IPS-18a (cell line): Measurements from ENCODE around the gene MAGEA3.
"Not testable (repeated sequence)": the region's sequence is repeated elsewhere in the genome, so short reads cannot be mapped to it uniquely, and the experiment has no call there.

ENCODE experiments used
- H3K27ac ChIP-seq: one replicate; pipeline ENCODE4 v1.5.1; 2013; ENCODE audit warnings: low read length
- H3K27me3 ChIP-seq: one replicate; pipeline ENCODE4 v1.6.1; 2013; ENCODE audit warnings: mild to moderate bottlenecking, low read length; ENCODE audit not compliant: control insufficient read depth, insufficient read depth
- H3K36me3 ChIP-seq: one replicate; pipeline ENCODE4 v1.6.1; 2013; ENCODE audit warnings: low read depth, low read length; ENCODE audit not compliant: control insufficient read depth
- H3K4me1 ChIP-seq: one replicate; pipeline ENCODE4 v1.6.1; 2013; ENCODE audit warnings: low read depth, low read length; ENCODE audit not compliant: control insufficient read depth
- H3K4me3 ChIP-seq: one replicate; pipeline ENCODE4 v1.5.1; 2013; ENCODE audit warnings: low read length
- H3K9ac ChIP-seq: one replicate; pipeline ENCODE4 v1.6.1; 2013; ENCODE audit warnings: mild to moderate bottlenecking, low read length, moderate library complexity
- H3K9me3 ChIP-seq: one replicate; pipeline ENCODE4 v1.6.1; 2013; ENCODE audit warnings: low read depth, low read length; ENCODE audit not compliant: control insufficient read depth

The MAGEA3 gene

GRCh38 chrX:152706500-152706899 lies 7.9 kb downstream of the MAGEA3 start:
- not testable (repeated sequence) for H3K27ac ChIP-seq, H3K4me1 ChIP-seq, H3K36me3 ChIP-seq

GRCh38 chrX:152709173-152709572 lies 10.6 kb downstream of the MAGEA3 start, which contains the start of gene CSAG2:
Gene CSAG2 (minus strand): TSS chrX:152709273. CDS start chrX:152709112, 161 bp downstream.
- H3K36me3 ChIP-seq, H3K4me1 ChIP-seq, H3K4me3 ChIP-seq, H3K27me3 ChIP-seq, H3K9me3 ChIP-seq, H3K9ac ChIP-seq, H3K27ac ChIP-seq: not testable (repeated sequence)

More at GRCh38 chrX:152706500-152706899, 7.9 kb downstream of the MAGEA3 start:
- not testable (repeated sequence) for H3K9me3 ChIP-seq, H3K27me3 ChIP-seq, H3K9ac ChIP-seq, H3K4me3 ChIP-seq

GRCh38 chrX:152713195-152713594 lies 14.6 kb downstream of the MAGEA3 start:
- H3K36me3 ChIP-seq, H3K4me3 ChIP-seq, H3K4me1 ChIP-seq, H3K27ac ChIP-seq, H3K9me3 ChIP-seq, H3K9ac ChIP-seq, H3K27me3 ChIP-seq: not testable (repeated sequence)

- H3K27me3 ChIP-seq, H3K9me3 ChIP-seq, H3K36me3 ChIP-seq, H3K27ac ChIP-seq, H3K4me1 ChIP-seq, H3K4me3 ChIP-seq, H3K9ac ChIP-seq: not testable (repeated sequence)
Measured at GRCh38 chrX:152713815-152714787, 15.5 kb downstream of the MAGEA3 start, which contains the start of gene MAGEA2B. Gene MAGEA2B (plus strand): TSS chrX:152714628. CDS start chrX:152717107, 2,479 bp downstream.

DNA sequence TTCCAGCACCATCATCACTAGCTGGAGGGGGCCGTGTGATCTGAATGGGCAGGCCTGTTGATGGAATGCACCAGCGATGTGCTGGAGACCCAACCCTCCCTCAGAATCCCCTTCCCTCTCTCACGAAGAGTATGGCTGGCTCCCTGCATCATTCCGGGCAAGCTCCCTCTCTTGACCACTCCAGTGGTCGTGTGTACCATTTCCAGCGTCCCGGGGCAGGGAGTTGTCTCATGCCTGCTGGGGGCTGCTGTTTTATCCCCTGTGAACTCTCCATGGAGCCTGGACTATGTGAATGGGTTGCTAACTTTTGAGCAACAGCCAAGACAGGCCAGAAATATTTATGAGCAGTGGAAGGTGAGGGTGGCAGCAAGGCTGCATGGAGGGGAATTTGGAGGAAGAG lies 26.8 kb downstream of the MAGEA3 start:
- Histone ChIP-seq H3K4me3 (no peak overlapping the region), H3K9ac (no peak overlapping the region)

GRCh38 chrX:152733261-152733975 lies 34.8 kb downstream of the MAGEA3 start, which contains the start of the genes CSAG1 and MAGEA12:
Gene CSAG1 (minus strand): TSS chrX:152733721. CDS start chrX:152732460, 1,261 bp downstream.
Gene MAGEA12 (plus strand): TSS chrX:152733757. CDS start chrX:152736162, 2,405 bp downstream.
- H3K4me3 ChIP-seq: no peak within 1 kb of the TSS
- H3K27me3 ChIP-seq: no peaks in the 10 kb centered on the region
- no peak within 1 kb of the TSS for H3K27ac ChIP-seq
- H3K9me3 ChIP-seq: peaks cover 1% of the 10 kb centered on the region
- no peak within 1 kb of the TSS for H3K9ac ChIP-seq
- H3K36me3 ChIP-seq: no peaks in the 10 kb centered on the region
- no peaks in the 10 kb centered on the region for H3K4me1 ChIP-seq

More for the DNA sequence above, 26.8 kb downstream of the MAGEA3 start:
- Histone ChIP-seq H3K4me1 (no peaks in the 10 kb centered on the region), H3K36me3 (no peaks in the 10 kb centered on the region), H3K27me3 (no peaks in the 10 kb centered on the region), H3K27ac (no peak overlapping the region), H3K9me3 (peaks cover 12% of the 10 kb centered on the region)

- H3K9me3 ChIP-seq, H3K27me3 ChIP-seq, H3K4me3 ChIP-seq, H3K27ac ChIP-seq, H3K4me1 ChIP-seq, H3K36me3 ChIP-seq, H3K9ac ChIP-seq: not testable (repeated sequence)
Measured at GRCh38 chrX:152734143-152734858, 35.7 kb downstream of the MAGEA3 start.

DNA sequence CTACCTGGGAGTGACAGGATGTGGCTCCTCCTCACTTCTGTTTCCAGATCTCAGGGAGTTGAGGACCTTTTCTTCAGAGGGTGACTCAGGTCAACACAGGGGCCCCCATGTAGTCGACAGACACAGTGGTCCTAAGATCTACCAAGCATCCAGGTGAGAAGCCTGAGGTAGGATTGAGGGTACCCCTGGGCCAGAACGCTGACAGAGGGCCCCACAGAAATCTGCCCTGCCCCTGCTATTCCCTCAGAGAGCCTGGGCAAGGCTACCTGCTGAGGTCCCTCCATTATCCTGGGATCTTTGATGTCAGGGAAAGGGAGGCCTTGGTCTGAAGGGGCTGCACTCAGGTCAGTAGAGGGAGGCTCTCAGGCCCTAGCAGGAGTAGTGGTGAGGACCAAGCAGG lies 36.5 kb downstream of the MAGEA3 start:
- H3K27ac ChIP-seq: no peak overlapping the region
- H3K9ac ChIP-seq: no peak overlapping the region
- H3K36me3 ChIP-seq: no peaks in the 10 kb centered on the region
- no peaks in the 10 kb centered on the region for H3K4me1 ChIP-seq
- no peaks in the 10 kb centered on the region for H3K27me3 ChIP-seq
- H3K9me3 ChIP-seq: peaks cover 5% of the 10 kb centered on the region
- no peak overlapping the region for H3K4me3 ChIP-seq

GRCh38 chrX:152735860-152736511 lies 37.4 kb downstream of the MAGEA3 start:
- no peak overlapping the region for H3K4me3 ChIP-seq
- H3K36me3 ChIP-seq: no peaks in the 10 kb centered on the region
- no peaks in the 10 kb centered on the region for H3K27me3 ChIP-seq
- no peak overlapping the region for H3K9ac ChIP-seq
- peaks cover 5% of the 10 kb centered on the region for H3K9me3 ChIP-seq
- H3K27ac ChIP-seq: no peak overlapping the region
- H3K4me1 ChIP-seq: no peaks in the 10 kb centered on the region

GRCh38 chrX:152736528-152736927 lies 37.9 kb downstream of the MAGEA3 start:
- not testable (repeated sequence) for H3K27me3 ChIP-seq, H3K4me1 ChIP-seq, H3K9me3 ChIP-seq, H3K9ac ChIP-seq, H3K36me3 ChIP-seq, H3K27ac ChIP-seq, H3K4me3 ChIP-seq

DNA sequence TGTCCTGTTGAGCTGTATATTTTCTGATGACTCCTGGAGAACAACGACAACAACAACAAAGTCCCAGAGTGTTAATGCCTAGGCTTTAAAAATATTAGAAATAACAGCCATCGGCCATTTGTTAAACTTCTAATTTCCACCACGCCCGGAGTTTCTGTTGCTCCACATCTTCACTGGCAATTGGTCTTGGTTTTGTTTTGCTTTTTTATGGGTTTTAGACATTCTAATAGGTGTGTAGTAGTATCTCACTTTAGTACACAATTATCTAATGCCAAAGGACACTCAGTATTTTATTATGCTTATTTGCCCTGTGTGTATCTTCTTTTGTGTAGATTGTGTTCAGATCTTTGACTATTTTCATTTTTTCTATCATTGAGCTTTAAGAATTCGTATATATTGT lies 40.0 kb downstream of the MAGEA3 start:
- H3K9me3 ChIP-seq: peaks cover 5% of the 10 kb centered on the region
- H3K9ac ChIP-seq: no peak overlapping the region
- H3K36me3 ChIP-seq: no peaks in the 10 kb centered on the region
- no peak overlapping the region for H3K27ac ChIP-seq
- H3K4me1 ChIP-seq: no peaks in the 10 kb centered on the region
- no peaks in the 10 kb centered on the region for H3K27me3 ChIP-seq
- H3K4me3 ChIP-seq: no peak overlapping the region
